Gastrocnemius medialis (tissue), 4 donors: ENCODE measurements around the gene BAAT. TPM values are rescaled to one million over a fixed set of nuclear protein-coding genes. Genes with fewer than 3 reads are reported as not detected.

Experiments
- ATAC-seq, 2 donors: fragments of 150-250 bp; one replicate each; pipeline ENCODE4 v1.9.1; 2016
- DNase-seq, 2 donors: peaks; one replicate each; pipeline ENCODE4 v3.0.0-alpha.2; 2019
- H3K27ac ChIP-seq, 4 donors: fragments of 200-600 bp; sonication (generic); 1 replicate in 1 of 4; 2 replicates in 3 of 4; pipeline ENCODE4 v1.5.1; 2016 to 2018; ENCODE audit warnings: mild to moderate bottlenecking in 2 of 4, moderate library complexity in 1 of 4
- H3K27me3 ChIP-seq, 3 donors: fragments of 200-600 bp; sonication (generic) in 2 of 3; 1 replicate in 1 of 3; 2 replicates in 2 of 3; pipeline versions ENCODE4 v1.5.1 to v1.6.0; 2016 to 2019; ENCODE audit warnings: mild to moderate bottlenecking in 1 of 3, moderate library complexity in 1 of 3
- H3K36me3 ChIP-seq, 2 donors: fragments of 200-600 bp; sonication (generic) in 1 of 2; one replicate each; pipeline ENCODE4 v1.5.1; 2017 to 2018
- H3K4me1 ChIP-seq, 2 donors: fragments of 200-600 bp; sonication (generic) in 1 of 2; one replicate each; pipeline ENCODE4 v1.5.1; 2016 to 2017; ENCODE audit warnings: mild to moderate bottlenecking in 2 of 2
- H3K4me3 ChIP-seq, 4 donors: fragments of 200-600 bp; sonication (generic) in 3 of 4; 1 replicate in 1 of 4; 2 replicates in 3 of 4; pipeline ENCODE4 v1.5.1; 2016 to 2019; ENCODE audit warnings: mild to moderate bottlenecking in 2 of 4
- H3K9me3 ChIP-seq, 3 donors: fragments of 200-600 bp; sonication (generic) in 2 of 3; 1 replicate in 1 of 3; 2 replicates in 2 of 3; pipeline ENCODE4 v1.5.1; 2016 to 2019
- CTCF ChIP-seq, 5 experiments: fragments of 450-650 bp in 3 of 5; fragments of 200-600 bp in 2 of 5; sonication (generic) in 2 of 5; IDR thresholded peaks in 4 of 5; conservative IDR thresholded peaks in 1 of 5; 1 replicate in 4 of 5; 2 replicates in 1 of 5; pipeline ENCODE4 v1.5.1; 2016 to 2019; ENCODE audit warnings: antibody characterized with exemption in 5 of 5, mild to moderate bottlenecking in 3 of 5, moderate library complexity in 3 of 5
- POLR2A ChIP-seq, 2 donors: fragments of 450-650 bp; IDR thresholded peaks; one replicate each; pipeline ENCODE4 v1.6.1; 2017; ENCODE audit warnings: antibody characterized with exemption in 2 of 2, mild to moderate bottlenecking in 2 of 2, moderate library complexity in 2 of 2
- in situ Hi-C, 4 donors: fragments of 200-750 bp; cut with MboI; loops; one replicate each; pipeline versions ENCODE4 v1.15.0 to v1.8.0; 2017; ENCODE audit warnings: low sequenced_read_pairs in 4 of 4
- intact Hi-C: fragments of 100-400 bp; cut with DNase I; formaldehyde crosslinking; loops from one replicate; pipeline ENCODE4 v1.15.1; 2023; ENCODE audit warnings: low total_unique reads
- total RNA-seq, 4 donors: library from RNA; depleted of rRNA; stranded (reverse); fragments of >200 nt; gene quantifications; one replicate each; pipeline versions ENCODE4 v1.1.0 to v1.2.3, GENCODE V29; 2016

BAAT gene
- total RNA-seq, 4 donors from 2014 or later: 1.2 to 3.8 (median 1.3) TPM; not detected in 1

GRCh38 chr9:101371813-101372212, 13.0 kb downstream of the BAAT start:
- Histone ChIP-seq H3K4me1 (peaks cover 0 to 5% of the 10 kb centered on the region in 2 donors), H3K36me3 (no peaks in the 10 kb centered on the region), H3K4me3 (no peak overlapping the region), H3K27me3 (no peaks in the 10 kb centered on the region), H3K9me3 (no peaks in the 10 kb centered on the region), H3K27ac (no peak overlapping the region)
- ATAC-seq (no peak), DNase-seq (no peak)
- in situ Hi-C loops: no loop called here
- intact Hi-C loops: no loop called here
- TF ChIP-seq CTCF (IDR thresholded peaks at IDR 0.05 in 4 of 5, conservative IDR thresholded peaks at IDR 0.05 in 1 of 5) (no peak), POLR2A (IDR thresholded peaks at IDR 0.05) (no peak)

GRCh38 chr9:101369884-101370531, 14.8 kb downstream of the BAAT start:
- TF ChIP-seq CTCF (IDR thresholded peaks at IDR 0.05 in 4 of 5, conservative IDR thresholded peaks at IDR 0.05 in 1 of 5): no peak
- no peak for TF ChIP-seq POLR2A (IDR thresholded peaks at IDR 0.05)
- Histone ChIP-seq H3K4me3 (no peak overlapping the region), H3K9me3 (no peaks in the 10 kb centered on the region), H3K27me3 (no peaks in the 10 kb centered on the region), H3K4me1 (peaks cover 0 to 5% of the 10 kb centered on the region in 2 donors), H3K27ac (no peak overlapping the region), H3K36me3 (no peaks in the 10 kb centered on the region)
- no peak for ATAC-seq
- intact Hi-C loops: no loop called here
- in situ Hi-C loops: no loop called here
- no peak for DNase-seq

- Histone ChIP-seq H3K9me3 (no peaks in the 10 kb centered on the region), H3K27ac (no peak overlapping the region), H3K27me3 (no peaks in the 10 kb centered on the region), H3K4me3 (no peak overlapping the region), H3K36me3 (no peaks in the 10 kb centered on the region), H3K4me1 (peaks cover 0 to 5% of the 10 kb centered on the region in 2 donors)
- TF ChIP-seq CTCF (IDR thresholded peaks at IDR 0.05 in 4 of 5, conservative IDR thresholded peaks at IDR 0.05 in 1 of 5): no peak
- TF ChIP-seq POLR2A (IDR thresholded peaks at IDR 0.05): no peak
- no peak for DNase-seq
- in situ Hi-C loops (no loop called here), intact Hi-C loops (no loop called here)
- no peak for ATAC-seq
These were observed 15.5 kb downstream of the BAAT start for GRCh38 chr9:101369286-101369685.

GRCh38 chr9:101367323-101367722, 17.5 kb downstream of the BAAT start:
- Histone ChIP-seq H3K9me3 (no peaks in the 10 kb centered on the region), H3K4me3 (no peak overlapping the region), H3K27ac (no peak overlapping the region), H3K4me1 (no peaks in the 10 kb centered on the region), H3K36me3 (no peaks in the 10 kb centered on the region), H3K27me3 (no peaks in the 10 kb centered on the region)
- no peak for TF ChIP-seq CTCF (IDR thresholded peaks at IDR 0.05 in 4 of 5, conservative IDR thresholded peaks at IDR 0.05 in 1 of 5)
- no peak for TF ChIP-seq POLR2A (IDR thresholded peaks at IDR 0.05)
- ATAC-seq: no peak
- no peak for DNase-seq
- intact Hi-C loops (no loop called here), in situ Hi-C loops (no loop called here)
